ENCODE data around the gene CD33. TPM values are rescaled to one million over a fixed set of nuclear protein-coding genes. Genes with fewer than 3 reads are reported as not detected.

CD33 gene
- total and polyA plus RNA-seq, 2 of the 8 experiments (the other 6 are each of a cell fraction or from before 2014, with no cell fraction given), result 0.06 TPM; not detected in 1

Small RNAs within 50 kb of the gene (microRNA-seq; reads per million reads assigned to microRNA genes)
- gene MIR8074 (ENCODE audit: borderline microRNAs expressed in 2 of 2, borderline number of aligned reads in 2 of 2, borderline replicate concordance in 1 of 2), result 0 reads per million in 2 experiments

Small RNAs within 50 kb of the gene (small RNA-seq; reads per million reads assigned to genes)
- not detected for gene MIR8074 (ENCODE audit: insufficient read depth)

Other genes with a start within 250 kb of the CD33 start
- gene KLK7, start 241.2 kb upstream of the CD33 start, total RNA-seq (2021; fragmentation: NEBNext Ultra II Directional; extraction: Animal tissue kit (Norgen Biotek cat#: 25700)), result 0.55 and 0.73 TPM in 2 replicates
- gene KLK7, start 241.2 kb upstream of the CD33 start, polyA plus RNA-seq (2011; rRNA removed), result 1.4 and 2.1 TPM in 2 replicates
- 2.1 and 2.9 TPM in 2 replicates for gene KLK8, start 223.5 kb upstream of the CD33 start, total RNA-seq (2021; fragmentation: NEBNext Ultra II Directional; extraction: Animal tissue kit (Norgen Biotek cat#: 25700))
- gene KLK8, start 223.5 kb upstream of the CD33 start, polyA plus RNA-seq (2011; rRNA removed), result 3.6 and 7.1 TPM in 2 replicates
- 4.5 and 4.8 TPM in 2 replicates for gene KLK10, start 205.4 kb upstream of the CD33 start, total RNA-seq (2021; fragmentation: NEBNext Ultra II Directional; extraction: Animal tissue kit (Norgen Biotek cat#: 25700))
- 9.7 and 12.4 TPM in 2 replicates for gene KLK10, start 205.4 kb upstream of the CD33 start, polyA plus RNA-seq (2011; rRNA removed)
- gene KLK11, start 198.5 kb upstream of the CD33 start, total RNA-seq (2021; fragmentation: NEBNext Ultra II Directional; extraction: Animal tissue kit (Norgen Biotek cat#: 25700)), result not detected in 2 replicates
- 0.38 and 0.45 TPM in 2 replicates for gene KLK11, start 198.5 kb upstream of the CD33 start, polyA plus RNA-seq (2011; rRNA removed)
- not detected in 2 replicates for gene KLK12, start 190.1 kb upstream of the CD33 start, total RNA-seq (2021; fragmentation: NEBNext Ultra II Directional; extraction: Animal tissue kit (Norgen Biotek cat#: 25700))
- gene KLK12, start 190.1 kb upstream of the CD33 start, polyA plus RNA-seq (2011; rRNA removed), result 0.24 TPM in 1 of 2 replicates, not detected in the other
- 4.2 and 5.0 TPM in 2 replicates for gene KLK13, start 160.0 kb upstream of the CD33 start, total RNA-seq (2021; fragmentation: NEBNext Ultra II Directional; extraction: Animal tissue kit (Norgen Biotek cat#: 25700))
- gene KLK13, start 160.0 kb upstream of the CD33 start, polyA plus RNA-seq (2011; rRNA removed), result 4.5 and 4.6 TPM in 2 replicates
- 0.40 and 1.2 TPM in 2 replicates for gene KLK14, start 142.2 kb upstream of the CD33 start, total RNA-seq (2021; fragmentation: NEBNext Ultra II Directional; extraction: Animal tissue kit (Norgen Biotek cat#: 25700))
- 0.09 and 0.22 TPM in 2 replicates for gene KLK14, start 142.2 kb upstream of the CD33 start, polyA plus RNA-seq (2011; rRNA removed)
- gene CTU1, start 116.7 kb upstream of the CD33 start, total RNA-seq (2021; fragmentation: NEBNext Ultra II Directional; extraction: Animal tissue kit (Norgen Biotek cat#: 25700)), result 7.2 and 8.1 TPM in 2 replicates
- gene CTU1, start 116.7 kb upstream of the CD33 start, polyA plus RNA-seq (2011; rRNA removed), result 4.6 and 6.6 TPM in 2 replicates
- not detected in 2 replicates for gene SIGLEC9, start 100.2 kb upstream of the CD33 start, total RNA-seq (2021; fragmentation: NEBNext Ultra II Directional; extraction: Animal tissue kit (Norgen Biotek cat#: 25700))
- gene SIGLEC9, start 100.2 kb upstream of the CD33 start, polyA plus RNA-seq (2011; rRNA removed), result 0.05 TPM in 1 of 2 replicates, not detected in the other
- not detected in 2 replicates for gene SIGLEC7, start 82.8 kb upstream of the CD33 start, total RNA-seq (2021; fragmentation: NEBNext Ultra II Directional; extraction: Animal tissue kit (Norgen Biotek cat#: 25700))
- gene SIGLEC7, start 82.8 kb upstream of the CD33 start, polyA plus RNA-seq (2011; rRNA removed), result not detected in 2 replicates
- not detected in 2 replicates for gene SIGLECL1, start 26.0 kb downstream of the CD33 start, total RNA-seq (2021; fragmentation: NEBNext Ultra II Directional; extraction: Animal tissue kit (Norgen Biotek cat#: 25700))
- gene SIGLECL1, start 26.0 kb downstream of the CD33 start, polyA plus RNA-seq (2011; rRNA removed), result not detected in 2 replicates
- 31.8 and 34.1 TPM in 2 replicates for gene IGLON5, start 86.6 kb downstream of the CD33 start, total RNA-seq (2021; fragmentation: NEBNext Ultra II Directional; extraction: Animal tissue kit (Norgen Biotek cat#: 25700))
- gene IGLON5, start 86.6 kb downstream of the CD33 start, polyA plus RNA-seq (2011; rRNA removed), result 34.6 and 51.4 TPM in 2 replicates
- 10.2 and 10.3 TPM in 2 replicates for gene VSIG10L, start 117.1 kb downstream of the CD33 start, total RNA-seq (2021; fragmentation: NEBNext Ultra II Directional; extraction: Animal tissue kit (Norgen Biotek cat#: 25700))
- gene VSIG10L, start 117.1 kb downstream of the CD33 start, polyA plus RNA-seq (2011; rRNA removed), result 9.9 and 10.4 TPM in 2 replicates
- gene ETFB, start 141.3 kb downstream of the CD33 start, total RNA-seq (2021; fragmentation: NEBNext Ultra II Directional; extraction: Animal tissue kit (Norgen Biotek cat#: 25700)), result 40.0 and 42.1 TPM in 2 replicates
- gene ETFB, start 141.3 kb downstream of the CD33 start, polyA plus RNA-seq (2011; rRNA removed), result 66.5 and 94.6 TPM in 2 replicates
- 0.56 and 1.0 TPM in 2 replicates for gene CLDND2, start 143.9 kb downstream of the CD33 start, total RNA-seq (2021; fragmentation: NEBNext Ultra II Directional; extraction: Animal tissue kit (Norgen Biotek cat#: 25700))
- gene CLDND2, start 143.9 kb downstream of the CD33 start, polyA plus RNA-seq (2011; rRNA removed), result 0.21 TPM in 1 of 2 replicates, not detected in the other
- not detected in 2 replicates for gene NKG7, start 147.6 kb downstream of the CD33 start, total RNA-seq (2021; fragmentation: NEBNext Ultra II Directional; extraction: Animal tissue kit (Norgen Biotek cat#: 25700))
- gene NKG7, start 147.6 kb downstream of the CD33 start, polyA plus RNA-seq (2011; rRNA removed), result not detected in 2 replicates
- not detected in 2 replicates for gene LIM2, start 162.9 kb downstream of the CD33 start, total RNA-seq (2021; fragmentation: NEBNext Ultra II Directional; extraction: Animal tissue kit (Norgen Biotek cat#: 25700))
- gene LIM2, start 162.9 kb downstream of the CD33 start, polyA plus RNA-seq (2011; rRNA removed), result 0.13 TPM in 1 of 2 replicates, not detected in the other
- gene C19orf84, start 165.5 kb downstream of the CD33 start, total RNA-seq (2021; fragmentation: NEBNext Ultra II Directional; extraction: Animal tissue kit (Norgen Biotek cat#: 25700)), result 1.7 and 2.4 TPM in 2 replicates
- gene C19orf84, start 165.5 kb downstream of the CD33 start, polyA plus RNA-seq (2011; rRNA removed), result 2.1 and 2.3 TPM in 2 replicates
- not detected in 2 replicates for gene SIGLEC10, start 192.6 kb downstream of the CD33 start, total RNA-seq (2021; fragmentation: NEBNext Ultra II Directional; extraction: Animal tissue kit (Norgen Biotek cat#: 25700))
- gene SIGLEC10, start 192.6 kb downstream of the CD33 start, polyA plus RNA-seq (2011; rRNA removed), result 0.06 TPM in 1 of 2 replicates, not detected in the other
- not detected in 2 replicates for gene SIGLEC8, start 233.4 kb downstream of the CD33 start, total RNA-seq (2021; fragmentation: NEBNext Ultra II Directional; extraction: Animal tissue kit (Norgen Biotek cat#: 25700))
- gene SIGLEC8, start 233.4 kb downstream of the CD33 start, polyA plus RNA-seq (2011; rRNA removed), result not detected in 2 replicates